Activated CD4-positive, alpha-beta T cell treated with anti-CD3 and anti-CD28 coated beads for 36 hours (primary cell): ENCODE data around the gene CITED1. TPM values are rescaled to one million over a fixed set of nuclear protein-coding genes. Genes with fewer than 3 reads are reported as not detected.

Experiments used
- ATAC-seq: fragments of 200-7000 bp; cut with Tn5 transposase; one replicate; pipeline ENCODE4 v1.10.0; 2021; ENCODE audit warnings: mild to moderate bottlenecking, moderate library complexity
- CTCF ChIA-PET: fragments of 350-600 bp; sonication (Branson Sonifier 250); formaldehyde crosslinking; loops from one replicate; lab custom pipeline; 2021; ENCODE audit warnings: antibody characterized with exemption; lab: Charles Lee
- POLR2A ChIA-PET: fragments of 350-600 bp; sonication (Branson Sonifier 250); formaldehyde crosslinking; loops from one replicate; lab custom pipeline; 2021; ENCODE audit warnings: antibody characterized with exemption, inconsistent platforms; lab: Charles Lee
- DNase-seq: peaks from one replicate; pipeline ENCODE4 v3.0.0-alpha.2; 2020
- H3K27ac Mint-ChIP-seq: one replicate; pipeline ENCODE4 v1.8.0; 2021; ENCODE audit warnings: mixed read lengths
- H3K27me3 Mint-ChIP-seq: one replicate; pipeline ENCODE4 v1.8.0; 2021; ENCODE audit warnings: mixed read lengths
- H3K36me3 Mint-ChIP-seq: one replicate; pipeline ENCODE4 v1.8.0; 2021; ENCODE audit warnings: low read depth, mixed read lengths
- H3K4me1 Mint-ChIP-seq: one replicate; pipeline ENCODE4 v1.8.0; 2021; ENCODE audit warnings: mixed read lengths
- H3K4me3 Mint-ChIP-seq: one replicate; pipeline ENCODE4 v1.8.0; 2021; ENCODE audit warnings: mild to moderate bottlenecking, moderate library complexity, mixed read lengths
- H3K9me3 Mint-ChIP-seq: one replicate; pipeline ENCODE4 v1.8.0; 2021; ENCODE audit warnings: low read depth, mixed read lengths
- intact Hi-C, 2 experiments: fragments of 100-400 bp; cut with DNase I in 1 of 2; cut with micrococcal nuclease in 1 of 2; formaldehyde crosslinking; loops; one replicate each; pipeline versions ENCODE4 v1.14.2 to v1.15.1; 2022 to 2024; cut with DNase I, micrococcal nuclease
- total RNA-seq, 2 experiments: library from RNA; stranded (reverse); gene quantifications; one replicate each; pipeline ENCODE4 v1.2.3, GENCODE V29; 2021

The CITED1 gene
- total RNA-seq, 2 experiments from 2014 or later: 0.25 TPM; not detected in 1

GRCh38 chrX:72282302-72282701 lies 23.4 kb downstream of the CITED1 start:
- Mint-ChIP-seq H3K4me1 (peaks cover 3% of the 10 kb centered on the region), H3K27me3 (peaks cover 10% of the 10 kb centered on the region), H3K4me3 (no peak overlapping the region), H3K9me3 (no peaks in the 10 kb centered on the region), H3K36me3 (no peaks in the 10 kb centered on the region), H3K27ac (no peak overlapping the region)
- no peak for DNase-seq
- CTCF ChIA-PET: no interaction called here
- POLR2A ChIA-PET: no interaction called here
- intact Hi-C loops: no loop called here
- ATAC-seq: no peak

- ATAC-seq (no peak), DNase-seq (no peak)
- Mint-ChIP-seq H3K4me3 (no peak overlapping the region), H3K27me3 (peaks cover 10% of the 10 kb centered on the region), H3K4me1 (peaks cover 3% of the 10 kb centered on the region), H3K27ac (no peak overlapping the region), H3K9me3 (no peaks in the 10 kb centered on the region), H3K36me3 (peaks cover 12% of the 10 kb centered on the region)
- POLR2A ChIA-PET: no interaction called here
- intact Hi-C loops: no loop called here
- CTCF ChIA-PET: interaction anchor here (1.1 kb wide), 1 partner anchor 29 kb away, joined by 3 read pairs; no protein-coding TSS in a partner anchor
Observed at GRCh38 chrX:72280321-72280845, 25.3 kb downstream of the CITED1 start.

- Mint-ChIP-seq H3K36me3 (peaks cover 50% of the 10 kb centered on the region), H3K27ac (peak overlapping the region; percentile 90), H3K4me1 (peaks cover 38% of the 10 kb centered on the region), H3K4me3 (peak overlapping the region; percentile 79), H3K9me3 (no peaks in the 10 kb centered on the region), H3K27me3 (peaks cover 10% of the 10 kb centered on the region)
- ChIA-PET POLR2A (interaction anchor here (0.6 to 2.5 kb wide), 5 partner anchors 8 to 993 kb away, joined by 3 to 10 read pairs (median 6); partner anchors contain the start of genes ERCC6L, NONO and PIN4), CTCF (interaction anchor here (0.6 to 2.0 kb wide), 9 partner anchors 11 to 230 kb away, joined by 3 to 11 read pairs (median 3); partner anchors contain the start of gene ERCC6L)
- intact Hi-C loops: loop anchor here (2.0 to 10.0 kb wide), 9 partner anchors 30 to 1666 kb away; partner anchors contain the start of genes ERCC6L (in 1 of the 2), NAP1L2 (in 1 of the 2), OGT (in 1 of the 2) and PHKA1 (in 1 of the 2)
- ATAC-seq (no peak), DNase-seq (no peak)
Observed at GRCh38 chrX:72276478-72276953, 29.2 kb downstream of the CITED1 start.

GRCh38 chrX:72274526-72274925 lies 31.2 kb downstream of the CITED1 start:
- Mint-ChIP-seq H3K36me3 (peaks cover 59% of the 10 kb centered on the region), H3K4me1 (peaks cover 50% of the 10 kb centered on the region), H3K27me3 (peaks cover 5% of the 10 kb centered on the region), H3K9me3 (no peaks in the 10 kb centered on the region), H3K27ac (peak overlapping the region; percentile 90), H3K4me3 (peak overlapping the region; percentile 79)
- no peak for ATAC-seq
- CTCF ChIA-PET: no interaction called here
- intact Hi-C loops: loop anchor here (5.0 to 10.0 kb wide), 6 partner anchors 132 to 940 kb away; partner anchors contain the start of genes CXCR3 (in 1 of the 2), NAP1L2 (in 1 of the 2) and OGT (in 1 of the 2)
- POLR2A ChIA-PET: interaction anchor here (0.7 kb wide), 1 partner anchor 31 kb away, joined by 3 read pairs; no protein-coding TSS in a partner anchor
- no peak for DNase-seq

GRCh38 chrX:72273718-72274117 lies 32.0 kb downstream of the CITED1 start:
- peak overlapping the region; percentile 79 for H3K4me3 Mint-ChIP-seq
- H3K27me3 Mint-ChIP-seq: peaks cover 3% of the 10 kb centered on the region
- H3K27ac Mint-ChIP-seq: peak overlapping the region; percentile 90
- peaks cover 62% of the 10 kb centered on the region for H3K36me3 Mint-ChIP-seq
- ATAC-seq (no peak), DNase-seq (peak; percentile 38)
- H3K4me1 Mint-ChIP-seq: peaks cover 53% of the 10 kb centered on the region
- ChIA-PET CTCF (no interaction called here), POLR2A (no interaction called here)
- no peaks in the 10 kb centered on the region for H3K9me3 Mint-ChIP-seq
- intact Hi-C loops: loop anchor here (5.0 to 10.0 kb wide), 6 partner anchors 131 to 941 kb away; partner anchors contain the start of genes CXCR3 (in 1 of the 2), NAP1L2 (in 1 of the 2) and OGT (in 1 of the 2)

- Mint-ChIP-seq H3K27me3 (peaks cover under 1% of the 10 kb centered on the region), H3K9me3 (no peaks in the 10 kb centered on the region), H3K27ac (peak overlapping the region; percentile 90), H3K36me3 (peaks cover 68% of the 10 kb centered on the region), H3K4me3 (peak overlapping the region; percentile 59), H3K4me1 (peaks cover 51% of the 10 kb centered on the region)
- DNase-seq (peak; percentile 22), ATAC-seq (peak; percentile 57)
- CTCF ChIA-PET: interaction anchor here (0.7 kb wide), 1 partner anchor 271 kb away, joined by 3 read pairs; no protein-coding TSS in a partner anchor
- intact Hi-C loops: loop anchor here (5.0 to 10.0 kb wide), 6 partner anchors 131 to 942 kb away; partner anchors contain the start of genes CXCR3 (in 1 of the 2), NAP1L2 (in 1 of the 2) and OGT (in 1 of the 2)
- POLR2A ChIA-PET: no interaction called here
Observed at GRCh38 chrX:72272868-72273267, 32.8 kb downstream of the CITED1 start.

- DNase-seq (no peak), ATAC-seq (no peak)
- Mint-ChIP-seq H3K36me3 (peaks cover 72% of the 10 kb centered on the region), H3K9me3 (no peaks in the 10 kb centered on the region), H3K4me3 (peak overlapping the region; percentile 20), H3K4me1 (peaks cover 50% of the 10 kb centered on the region), H3K27ac (peak overlapping the region; percentile 90), H3K27me3 (no peaks in the 10 kb centered on the region)
- intact Hi-C loops: loop anchor here (5.0 to 10.0 kb wide), 6 partner anchors 130 to 943 kb away; partner anchors contain the start of genes CXCR3 (in 1 of the 2), NAP1L2 (in 1 of the 2) and OGT (in 1 of the 2)
- POLR2A ChIA-PET: no interaction called here
- CTCF ChIA-PET: no interaction called here
Observed at GRCh38 chrX:72271812-72272211, 33.9 kb downstream of the CITED1 start.

GRCh38 chrX:72271091-72271788 lies 34.5 kb downstream of the CITED1 start:
- intact Hi-C loops: loop anchor here (5.0 to 10.0 kb wide), 6 partner anchors 129 to 944 kb away; partner anchors contain the start of genes CXCR3 (in 1 of the 2), NAP1L2 (in 1 of the 2) and OGT (in 1 of the 2)
- ATAC-seq: no peak
- CTCF ChIA-PET: no interaction called here
- no peak for DNase-seq
- H3K4me3 Mint-ChIP-seq: peak overlapping the region; percentile 20
- peaks cover 68% of the 10 kb centered on the region for H3K36me3 Mint-ChIP-seq
- peaks cover 50% of the 10 kb centered on the region for H3K4me1 Mint-ChIP-seq
- peak overlapping the region; percentile 90 for H3K27ac Mint-ChIP-seq
- POLR2A ChIA-PET: interaction anchor here (0.6 kb wide), 1 partner anchor 305 kb away, joined by 8 read pairs; no protein-coding TSS in a partner anchor
- no peaks in the 10 kb centered on the region for H3K27me3 Mint-ChIP-seq
- no peaks in the 10 kb centered on the region for H3K9me3 Mint-ChIP-seq

GRCh38 chrX:72270316-72270866 lies 35.3 kb downstream of the CITED1 start:
- ATAC-seq: peak; percentile 4
- no peaks in the 10 kb centered on the region for H3K27me3 Mint-ChIP-seq
- H3K9me3 Mint-ChIP-seq: no peaks in the 10 kb centered on the region
- POLR2A ChIA-PET: interaction anchor here (0.6 kb wide), 1 partner anchor 306 kb away, joined by 8 read pairs; no protein-coding TSS in a partner anchor
- no peak overlapping the region for H3K4me3 Mint-ChIP-seq
- peaks cover 60% of the 10 kb centered on the region for H3K36me3 Mint-ChIP-seq
- intact Hi-C loops: loop anchor here (5.0 to 10.0 kb wide), 6 partner anchors 128 to 944 kb away; partner anchors contain the start of genes CXCR3 (in 1 of the 2), NAP1L2 (in 1 of the 2) and OGT (in 1 of the 2)
- DNase-seq: no peak
- H3K27ac Mint-ChIP-seq: peak overlapping the region; percentile 88
- CTCF ChIA-PET: interaction anchor here (0.6 to 1.1 kb wide), 3 partner anchors 26 to 606 kb away, joined by 3 read pairs; partner anchors contain the start of gene ERCC6L
- H3K4me1 Mint-ChIP-seq: peaks cover 50% of the 10 kb centered on the region

GRCh38 chrX:72269671-72270251 lies 36.0 kb downstream of the CITED1 start:
- H3K27ac Mint-ChIP-seq: peak overlapping the region; percentile 88
- H3K4me1 Mint-ChIP-seq: peaks cover 46% of the 10 kb centered on the region
- CTCF ChIA-PET: interaction anchor here (0.6 to 1.1 kb wide), 3 partner anchors 25 to 606 kb away, joined by 3 read pairs; partner anchors contain the start of gene ERCC6L
- H3K9me3 Mint-ChIP-seq: no peaks in the 10 kb centered on the region
- H3K27me3 Mint-ChIP-seq: no peaks in the 10 kb centered on the region
- POLR2A ChIA-PET: interaction anchor here (1.7 kb wide), 1 partner anchor 7 kb away, joined by 6 read pairs; the partner anchor contains the start of gene RPS4X
- ATAC-seq (peak; percentile 76), DNase-seq (peak; percentile 61)
- no peak overlapping the region for H3K4me3 Mint-ChIP-seq
- intact Hi-C loops: loop anchor here (5.0 to 10.0 kb wide), 6 partner anchors 127 to 945 kb away; partner anchors contain the start of genes CXCR3 (in 1 of the 2), NAP1L2 (in 1 of the 2) and OGT (in 1 of the 2)
- peaks cover 56% of the 10 kb centered on the region for H3K36me3 Mint-ChIP-seq
